Tongue (tissue), 2 donors: Measurements from ENCODE around the gene NUFIP2. TPM values are rescaled to one million over a fixed set of nuclear protein-coding genes. Genes with fewer than 3 reads are reported as not detected.
A peak's percentile ranks its signal among the peaks of the same experiment; 100 is the strongest.
"Not testable (repeated sequence)": the region's sequence is repeated elsewhere in the genome, so short reads cannot be mapped to it uniquely, and the experiment has no call there.

ENCODE experiments used
- DNase-seq: peaks from one replicate; pipeline ENCODE4 v3.0.0-alpha.2; 2015
- total RNA-seq: library from RNA; depleted of rRNA; stranded (reverse); fragments of >200 nt; gene quantifications from one replicate; pipeline ENCODE4 v1.2.3, GENCODE V29; 2014

NUFIP2 gene
- total RNA-seq, 1 donor from 2014 or later, result 48.0 TPM

GRCh38 chr17:29237476-29238132 is 56.3 kb downstream of the NUFIP2 start:
- DNase-seq, result no peak

GRCh38 chr17:29235904-29236303 is 58.0 kb downstream of the NUFIP2 start:
- no peak for DNase-seq

GRCh38 chr17:29234972-29235371 is 59.0 kb downstream of the NUFIP2 start:
- not testable (repeated sequence) for DNase-seq

GRCh38 chr17:29233301-29233700 is 60.6 kb downstream of the NUFIP2 start:
- no peak for DNase-seq

DNA sequence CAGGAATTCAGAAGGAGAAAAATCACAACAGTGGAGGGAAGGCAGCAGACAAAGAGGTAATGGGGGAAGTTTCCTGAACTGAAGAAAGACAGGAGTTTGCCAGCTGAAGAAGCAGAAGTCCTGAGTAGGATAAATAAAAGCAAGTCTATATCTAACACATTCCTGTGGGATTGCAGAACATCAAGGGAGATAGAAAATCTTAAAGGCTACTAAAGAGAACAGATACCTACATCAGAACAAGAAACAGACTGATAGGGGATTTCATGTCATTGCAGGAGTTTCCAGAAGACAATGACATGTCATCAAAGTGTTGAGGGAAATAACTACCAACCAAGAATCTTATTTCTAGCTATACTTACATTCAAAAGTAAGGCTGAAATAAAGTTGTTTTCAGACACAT is 68.6 kb downstream of the NUFIP2 start:
- no peak for DNase-seq

- DNase-seq, result not testable (repeated sequence)
Measured at GRCh38 chr17:29221338-29221737, 72.6 kb downstream of the NUFIP2 start.

DNA sequence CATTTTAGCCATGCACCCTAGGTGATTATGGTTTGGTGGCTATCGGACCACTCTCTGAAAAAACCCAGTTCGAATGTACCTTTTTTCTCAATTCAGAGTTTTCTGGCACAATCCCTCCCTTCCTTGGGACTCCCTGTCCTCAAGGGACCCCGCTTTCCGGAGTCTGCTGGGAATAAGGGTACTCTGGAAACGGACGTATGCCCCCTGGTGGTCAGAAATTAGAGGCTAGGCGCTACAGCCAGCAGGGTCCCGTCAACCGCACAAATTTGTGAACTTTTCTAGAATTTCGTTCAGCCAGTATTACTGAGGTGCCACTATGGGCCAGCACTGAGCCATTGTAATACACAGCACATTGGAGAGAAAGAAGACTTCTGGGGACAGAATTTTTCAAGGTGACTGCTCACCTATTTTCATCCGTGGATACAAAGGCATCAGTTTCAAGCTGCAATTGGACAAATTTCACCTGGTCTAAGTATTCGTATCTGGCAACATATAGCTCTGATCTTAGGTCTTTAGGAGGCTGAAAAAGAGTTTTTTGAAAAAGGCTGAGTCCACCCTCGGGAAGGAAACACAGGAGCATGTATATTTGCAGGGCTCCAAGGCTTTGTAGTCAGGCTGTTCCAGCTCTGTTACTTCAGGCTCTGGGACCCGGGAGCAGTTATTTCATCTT is 74.4 kb downstream of the NUFIP2 start:
- DNase-seq, result peak; percentile 89

DNA sequence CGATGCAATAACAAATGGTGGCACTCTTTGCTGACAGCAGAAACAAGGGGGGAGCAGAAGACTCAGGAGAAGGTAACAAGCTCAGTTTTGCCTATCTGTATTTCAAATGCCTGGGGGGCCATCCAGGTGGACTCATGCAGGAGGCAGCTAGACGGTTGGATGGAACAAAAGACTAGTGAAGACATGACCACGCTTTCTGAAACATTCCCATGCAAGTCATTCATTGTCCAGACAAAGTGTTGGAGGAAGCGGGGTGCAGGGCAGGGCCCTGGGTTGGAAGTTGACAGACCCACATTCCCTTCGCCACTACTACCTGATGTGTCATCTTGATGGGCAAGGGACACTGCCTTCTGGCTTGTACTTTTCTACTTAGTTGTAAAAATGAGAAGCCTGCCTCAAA is 77.1 kb downstream of the NUFIP2 start:
- DNase-seq, result no peak

- no peak for DNase-seq
Measured at GRCh38 chr17:29216181-29216580, 77.8 kb downstream of the NUFIP2 start.

DNA sequence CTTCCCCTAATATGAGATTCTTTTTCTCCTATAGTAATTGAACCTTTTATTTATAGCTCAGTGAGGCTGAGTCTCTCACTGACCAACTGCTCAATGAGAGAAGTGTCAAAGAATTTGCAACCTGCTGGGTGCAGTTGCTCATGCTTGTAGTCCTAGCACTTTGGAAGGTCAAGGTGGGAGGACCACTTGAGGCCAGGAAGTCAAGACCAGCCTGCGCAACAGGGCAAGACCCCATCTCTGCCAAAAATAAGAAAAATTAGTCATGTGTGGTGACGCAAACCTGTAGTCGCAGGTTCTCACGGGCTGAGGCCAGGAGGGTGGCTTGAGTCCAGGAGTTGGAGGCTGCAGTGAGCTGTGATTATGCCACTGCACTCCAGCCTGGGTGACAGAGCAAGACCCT is 78.2 kb downstream of the NUFIP2 start:
- no peak for DNase-seq

DNA sequence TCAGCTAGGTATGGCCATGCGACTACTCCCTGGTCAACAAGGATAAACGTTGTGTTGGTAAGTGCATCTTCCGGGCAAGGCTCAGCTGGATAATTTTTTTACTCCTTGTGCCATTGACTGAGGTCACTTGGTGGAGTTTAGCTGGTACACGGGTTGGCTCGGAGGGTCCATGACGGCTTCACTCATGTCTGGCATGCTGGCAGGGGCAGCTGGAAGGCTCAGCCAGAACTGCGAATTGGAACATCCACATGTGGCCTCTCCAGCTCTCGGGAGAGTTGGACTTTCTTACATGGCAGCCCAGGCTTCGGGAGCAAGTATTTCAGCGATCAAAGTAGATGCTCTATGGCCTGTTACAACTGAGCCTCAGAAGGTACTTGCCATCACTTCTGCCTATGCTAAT is 78.8 kb downstream of the NUFIP2 start:
- DNase-seq, result no peak

DNA sequence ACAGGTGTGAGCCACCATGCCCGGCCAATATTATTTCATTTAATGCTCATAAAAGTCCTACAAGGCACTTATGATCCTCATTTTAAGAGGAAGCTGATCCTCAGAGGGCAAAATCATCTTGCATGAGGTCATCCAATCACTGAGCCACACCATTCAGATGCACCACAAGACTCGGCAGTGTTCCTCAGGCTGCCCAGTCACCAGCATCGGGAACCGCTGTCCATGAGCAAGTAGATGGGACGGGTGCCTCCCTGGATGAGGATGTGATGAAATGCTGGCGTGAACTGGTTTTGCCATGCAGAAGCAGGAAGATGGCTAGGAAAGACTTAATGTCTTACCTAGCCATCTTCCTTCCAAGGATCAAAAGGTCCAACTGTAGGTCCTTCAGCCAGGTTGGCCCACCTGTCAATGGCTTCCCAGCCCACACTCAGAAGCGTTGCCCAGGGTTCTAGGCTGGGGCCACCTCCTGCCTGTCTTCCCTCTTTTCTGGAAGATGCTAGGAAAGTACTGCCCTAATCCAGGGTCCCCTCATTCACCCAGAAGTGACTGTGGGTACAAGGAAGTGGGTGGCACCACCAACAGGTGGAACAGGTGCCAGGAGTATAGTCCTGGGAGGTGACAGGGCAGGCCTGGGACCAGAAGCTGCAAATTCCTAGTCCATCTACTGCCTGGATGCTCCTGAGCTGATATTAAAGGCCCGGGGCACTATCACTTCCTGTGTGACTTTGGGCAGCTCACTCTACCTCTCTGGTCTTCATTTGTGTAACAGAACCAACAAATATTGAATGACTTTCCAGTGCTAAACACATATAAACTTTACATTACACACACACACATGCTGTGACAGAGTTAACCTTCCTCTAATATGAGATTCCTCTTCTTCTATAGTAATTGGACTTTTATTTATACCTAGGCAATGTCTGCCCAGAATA is 79.5 kb downstream of the NUFIP2 start:
- DNase-seq, result no peak

- no peak for DNase-seq
Measured at GRCh38 chr17:29212681-29213121, 81.2 kb downstream of the NUFIP2 start.

DNA sequence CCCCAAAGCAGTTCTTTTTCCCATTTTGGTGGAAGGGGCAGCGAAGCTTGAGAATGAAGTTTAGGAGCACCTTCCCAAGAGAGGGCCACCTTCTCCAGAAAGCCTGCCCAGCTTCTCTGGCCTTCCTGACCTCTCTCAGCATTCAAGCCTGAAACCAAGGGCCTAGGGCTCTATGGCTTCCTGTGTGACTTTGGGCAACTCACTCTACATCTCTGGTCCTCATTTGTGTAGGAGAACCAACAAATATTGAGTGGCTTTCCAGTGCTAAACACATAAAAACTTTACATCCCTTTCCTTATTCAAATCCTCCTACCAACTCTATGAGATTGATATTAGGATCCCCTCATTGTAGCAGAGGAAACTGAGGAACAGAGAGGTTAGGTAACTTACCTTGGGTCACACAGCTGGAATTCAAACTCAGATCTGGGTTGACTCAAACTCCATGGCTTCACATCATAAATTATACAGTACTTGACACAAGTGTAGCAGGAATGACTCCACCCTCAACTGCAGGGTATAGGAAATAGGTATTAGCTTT is 81.8 kb downstream of the NUFIP2 start:
- DNase-seq, result no peak

GRCh38 chr17:29210879-29211278 is 83.1 kb downstream of the NUFIP2 start:
- no peak for DNase-seq

GRCh38 chr17:29209073-29209472 is 84.9 kb downstream of the NUFIP2 start:
- no peak for DNase-seq

GRCh38 chr17:29207975-29208374 is 86.0 kb downstream of the NUFIP2 start:
- DNase-seq, result no peak

Other genes starting within 250 kb of the NUFIP2 start
- gene MYO18A, start 113.8 kb downstream of the NUFIP2 start, total RNA-seq, result 236 TPM
- not detected for gene CRYBA1, start 47.3 kb downstream of the NUFIP2 start, total RNA-seq
- 63.6 TPM for gene TAOK1, start 96.2 kb upstream of the NUFIP2 start, total RNA-seq